Smooth muscle cell (in vitro differentiated cells): Measurements from ENCODE around the gene TMEM161B. TPM values are rescaled to one million over a fixed set of nuclear protein-coding genes. Genes with fewer than 3 reads are reported as not detected.

Experiments
- DNase-seq: peaks from one replicate; lab custom pipeline; 2025; ENCODE audit not compliant: unreplicated experiment; lab: John Stamatoyannopoulos, UW
- H2AFZ ChIP-seq: fragments of 200-600 bp; sonication (generic); 2 replicates; pipeline ENCODE4 v1.6.0; 2016; ENCODE audit warnings: antibody characterized with exemption, low read depth, mild to moderate bottlenecking
- H3F3A ChIP-seq: fragments of 200-600 bp; sonication (generic); 2 replicates; pipeline ENCODE4 v1.6.0; 2017; ENCODE audit warnings: antibody characterized with exemption, low read depth
- H3K27ac ChIP-seq: fragments of 200-600 bp; sonication (generic); 2 replicates; pipeline ENCODE4 v1.5.1; 2016; ENCODE audit warnings: low read depth, mild to moderate bottlenecking
- H3K27me3 ChIP-seq: fragments of 200-600 bp; sonication (generic); 2 replicates; pipeline ENCODE4 v1.6.1; 2016; ENCODE audit warnings: low read depth, mild to moderate bottlenecking
- H3K36me3 ChIP-seq: fragments of 200-600 bp; sonication (generic); 2 replicates; pipeline ENCODE4 v1.5.1; 2016; ENCODE audit warnings: low read depth
- H3K4me1 ChIP-seq: fragments of 200-600 bp; sonication (generic); 2 replicates; pipeline ENCODE4 v1.5.1; 2016; ENCODE audit warnings: low read depth
- H3K4me2 ChIP-seq: fragments of 200-600 bp; sonication (generic); 2 replicates; pipeline ENCODE4 v1.6.0; 2016; ENCODE audit warnings: mild to moderate bottlenecking
- H3K4me3 ChIP-seq: fragments of 200-600 bp; sonication (generic); 2 replicates; pipeline ENCODE4 v1.5.1; 2016; ENCODE audit warnings: mild to moderate bottlenecking
- H3K79me2 ChIP-seq: fragments of 200-600 bp; sonication (generic); 2 replicates; pipeline ENCODE4 v1.6.0; 2016; ENCODE audit warnings: low read depth, mild to moderate bottlenecking
- H3K9ac ChIP-seq: fragments of 200-600 bp; sonication (generic); 2 replicates; pipeline ENCODE4 v1.6.0; 2016; ENCODE audit warnings: low read depth
- H3K9me3 ChIP-seq: fragments of 200-600 bp; sonication (generic); replicated peaks from 2 replicates; pipeline ENCODE4 v1.5.1; 2016; ENCODE audit warnings: low read depth
- H4K20me1 ChIP-seq: fragments of 200-600 bp; sonication (generic); 2 replicates; pipeline ENCODE4 v1.6.0; 2016; ENCODE audit warnings: low read depth
- CTCF ChIP-seq: fragments of 200-600 bp; sonication (generic); IDR thresholded peaks from 2 replicates; pipeline ENCODE4 v1.5.1; 2017; ENCODE audit warnings: borderline replicate concordance, mild to moderate bottlenecking, antibody characterized with exemption; ENCODE audit not compliant: insufficient read depth, poor library complexity, severe bottlenecking
- WGBS: methylation state at CpG from one replicate; pipeline ENCODE4 v1.1.7; 2016; ENCODE audit warnings: low lambda C conversion rate; 5-methylcytosine and 5-hydroxymethylcytosine counted together
- polyA plus RNA-seq: library from polyadenylated mRNA; unstranded; fragments of >200 nt; fragmentation: Nextera tagmentation; extraction: Ambion mirVana; gene quantifications from 2 replicates; pipeline ENCODE4 v1.2.1, GENCODE V29; 2016
- total RNA-seq: library from RNA; depleted of rRNA; stranded (reverse); fragments of >200 nt; gene quantifications from 2 replicates; pipeline ENCODE4 v1.2.3, GENCODE V29; 2014

The TMEM161B gene
- total and polyA plus RNA-seq, 2 experiments from 2014 or later, result 6.3 to 19.4 TPM

- TF ChIP-seq CTCF, result no peak
- Histone ChIP-seq H3K27me3 (no peaks in the 10 kb centered on the region), H3K4me1 (no peaks in the 10 kb centered on the region), H3K27ac (no peak overlapping the region), H2AFZ (no peak overlapping the region), H3K4me2 (no peak overlapping the region), H3K36me3 (no peaks in the 10 kb centered on the region), H3K79me2 (peaks cover 79% of the 10 kb centered on the region), H3K9me3 (no peaks in the 10 kb centered on the region), H3K4me3 (no peak overlapping the region), H3K9ac (no peak overlapping the region), H4K20me1 (peaks cover 92% of the 10 kb centered on the region), H3F3A (no peaks in the 10 kb centered on the region)
- 81% methylated on average over 2 of the region's 2 CpGs for WGBS
- no peak for DNase-seq
Observed at GRCh38 chr5:88251048-88251711, 17.5 kb downstream of the TMEM161B start.

- H4K20me1 ChIP-seq, result peaks cover 88% of the 10 kb centered on the region
- no peak overlapping the region for H3K27ac ChIP-seq
- H3K4me2 ChIP-seq, result no peak overlapping the region
- no peaks in the 10 kb centered on the region for H3F3A ChIP-seq
- H3K9ac ChIP-seq, result no peak overlapping the region
- H2AFZ ChIP-seq, result no peak overlapping the region
- no peaks in the 10 kb centered on the region for H3K4me1 ChIP-seq
- H3K27me3 ChIP-seq, result no peaks in the 10 kb centered on the region
- H3K79me2 ChIP-seq, result peaks cover 75% of the 10 kb centered on the region
- H3K36me3 ChIP-seq, result no peaks in the 10 kb centered on the region
- no peaks in the 10 kb centered on the region for H3K9me3 ChIP-seq
- TF ChIP-seq CTCF, result no peak
- no peak overlapping the region for H3K4me3 ChIP-seq
- 97% methylated on average over 2 of the region's 2 CpGs for WGBS
- no peak for DNase-seq
Observed at GRCh38 chr5:88250010-88250409, 18.6 kb downstream of the TMEM161B start.

- no peak overlapping the region for H3K4me2 ChIP-seq
- no peaks in the 10 kb centered on the region for H3K9me3 ChIP-seq
- H2AFZ ChIP-seq, result no peak overlapping the region
- no peak for TF ChIP-seq CTCF
- H3K36me3 ChIP-seq, result no peaks in the 10 kb centered on the region
- H3K79me2 ChIP-seq, result peaks cover 70% of the 10 kb centered on the region
- no peak overlapping the region for H3K27ac ChIP-seq
- no peak overlapping the region for H3K9ac ChIP-seq
- H3K4me3 ChIP-seq, result no peak overlapping the region
- H4K20me1 ChIP-seq, result peaks cover 87% of the 10 kb centered on the region
- H3K4me1 ChIP-seq, result no peaks in the 10 kb centered on the region
- DNase-seq, result no peak
- WGBS, result 98% methylated on average over 2 of the region's 2 CpGs
- no peaks in the 10 kb centered on the region for H3F3A ChIP-seq
- H3K27me3 ChIP-seq, result no peaks in the 10 kb centered on the region
Observed at GRCh38 chr5:88248743-88249540, 19.7 kb downstream of the TMEM161B start.
